Neural crest cell (in vitro differentiated cells): ENCODE results near the gene FAM149A. TPM values are rescaled to one million over a fixed set of nuclear protein-coding genes. Genes with fewer than 3 reads are reported as not detected.

Experiments used
- DNase-seq: peaks from one replicate; pipeline ENCODE4 v3.0.0; 2021; ENCODE audit warnings: low read depth, mixed read lengths, low spot score
- H3K27ac Mint-ChIP-seq: one replicate; pipeline ENCODE4 v1.8.0; 2021; ENCODE audit warnings: mild to moderate bottlenecking, mixed read lengths; ENCODE audit not compliant: unreplicated experiment
- H3K27me3 Mint-ChIP-seq: 2 replicates; pipeline ENCODE4 v1.8.0; 2021; ENCODE audit warnings: low read depth, mild to moderate bottlenecking, mixed read lengths
- H3K36me3 Mint-ChIP-seq: 2 replicates; pipeline ENCODE4 v1.8.0; 2021; ENCODE audit warnings: low read depth, mild to moderate bottlenecking, mixed read lengths
- H3K4me1 Mint-ChIP-seq: 2 replicates; pipeline ENCODE4 v1.8.0; 2021; ENCODE audit warnings: mixed read lengths
- H3K4me3 Mint-ChIP-seq: one replicate; pipeline ENCODE4 v1.8.0; 2021; ENCODE audit warnings: mild to moderate bottlenecking, mixed read lengths
- H3K9me3 Mint-ChIP-seq: 2 replicates; pipeline ENCODE4 v1.8.0; 2021; ENCODE audit warnings: mixed read lengths
- total RNA-seq: library from RNA; stranded (reverse); gene quantifications from 2 replicates; pipeline ENCODE4 v1.2.1, GENCODE V29; 2021
- TF ChIP-seq, protein P1 (sequence below): fragments of 200-600 bp; sonication (generic); conservative IDR thresholded peaks from 2 replicates; pipeline ENCODE4 v1.5.0; 2021; ENCODE audit warnings: antibody characterized with exemption, mild to moderate bottlenecking

The FAM149A gene
- total RNA-seq, 1 donor from 2014 or later = 5.6 TPM

DNA sequence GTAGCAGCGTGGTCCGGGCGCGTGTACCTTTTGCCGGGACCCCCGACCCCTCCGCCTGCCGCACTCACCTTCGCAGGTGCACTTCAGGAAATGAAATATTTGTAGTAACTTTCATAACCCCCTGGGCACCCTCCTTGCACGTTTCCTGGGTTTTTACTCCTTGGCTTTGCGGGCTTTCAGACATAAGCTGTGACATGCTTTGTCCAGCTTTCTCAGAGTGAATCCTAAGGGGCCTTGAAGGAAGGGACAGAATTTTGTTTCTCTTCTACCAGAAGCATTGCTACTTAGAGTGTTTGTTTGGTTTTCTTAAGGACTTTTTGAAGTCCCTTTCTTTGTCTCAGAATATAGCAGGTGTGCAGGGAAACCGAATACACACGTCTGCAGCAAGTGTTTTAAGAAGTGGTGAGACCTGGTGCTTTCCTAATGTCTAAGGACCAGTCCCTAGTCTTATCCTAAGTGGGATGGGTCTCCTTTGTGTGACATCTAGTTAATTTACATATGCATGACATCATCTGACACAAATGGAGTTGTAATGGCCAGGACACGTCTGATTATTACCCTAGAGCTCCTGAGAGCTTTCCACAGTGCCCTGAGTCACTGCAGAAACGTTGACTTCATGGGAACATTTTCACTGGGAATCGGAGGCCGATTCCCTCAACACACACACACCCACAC is 1.3 kb downstream of the FAM149A start:
- no peak for DNase-seq
- TF ChIP-seq, protein P1, sequence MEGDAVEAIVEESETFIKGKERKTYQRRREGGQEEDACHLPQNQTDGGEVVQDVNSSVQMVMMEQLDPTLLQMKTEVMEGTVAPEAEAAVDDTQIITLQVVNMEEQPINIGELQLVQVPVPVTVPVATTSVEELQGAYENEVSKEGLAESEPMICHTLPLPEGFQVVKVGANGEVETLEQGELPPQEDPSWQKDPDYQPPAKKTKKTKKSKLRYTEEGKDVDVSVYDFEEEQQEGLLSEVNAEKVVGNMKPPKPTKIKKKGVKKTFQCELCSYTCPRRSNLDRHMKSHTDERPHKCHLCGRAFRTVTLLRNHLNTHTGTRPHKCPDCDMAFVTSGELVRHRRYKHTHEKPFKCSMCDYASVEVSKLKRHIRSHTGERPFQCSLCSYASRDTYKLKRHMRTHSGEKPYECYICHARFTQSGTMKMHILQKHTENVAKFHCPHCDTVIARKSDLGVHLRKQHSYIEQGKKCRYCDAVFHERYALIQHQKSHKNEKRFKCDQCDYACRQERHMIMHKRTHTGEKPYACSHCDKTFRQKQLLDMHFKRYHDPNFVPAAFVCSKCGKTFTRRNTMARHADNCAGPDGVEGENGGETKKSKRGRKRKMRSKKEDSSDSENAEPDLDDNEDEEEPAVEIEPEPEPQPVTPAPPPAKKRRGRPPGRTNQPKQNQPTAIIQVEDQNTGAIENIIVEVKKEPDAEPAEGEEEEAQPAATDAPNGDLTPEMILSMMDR = no peak
- Mint-ChIP-seq H3K9me3 (no peaks in the 10 kb centered on the region), H3K27me3 (peaks cover 68% of the 10 kb centered on the region), H3K4me3 (peak overlapping the region; percentile 81), H3K4me1 (peaks cover 13% of the 10 kb centered on the region), H3K36me3 (no peaks in the 10 kb centered on the region), H3K27ac (peak overlapping the region; percentile 73)

DNA sequence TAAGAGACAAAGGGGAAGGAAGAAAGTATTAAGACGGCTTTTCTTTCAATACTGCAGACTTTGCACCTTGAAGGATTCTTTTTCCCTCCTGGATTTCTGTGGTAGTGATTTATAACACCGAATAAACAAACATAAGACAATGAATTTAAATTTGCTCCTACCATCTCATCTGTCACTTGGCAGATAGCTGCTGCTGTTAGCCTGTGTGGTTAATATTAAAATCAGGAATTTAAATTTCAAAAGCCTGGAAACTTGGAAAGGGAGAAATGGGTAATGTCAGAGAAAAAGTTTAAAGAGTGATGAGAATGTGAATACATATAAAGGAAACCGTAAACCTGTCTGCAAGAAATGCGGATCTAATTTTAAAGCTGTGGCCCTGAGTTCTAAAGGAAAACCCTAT is 3.4 kb downstream of the FAM149A start:
- no peak overlapping the region for H3K27ac Mint-ChIP-seq
- DNase-seq = no peak
- H3K27me3 Mint-ChIP-seq = peaks cover 58% of the 10 kb centered on the region
- TF ChIP-seq, protein P1 = no peak
- H3K4me3 Mint-ChIP-seq = no peak overlapping the region
- no peaks in the 10 kb centered on the region for H3K36me3 Mint-ChIP-seq
- H3K9me3 Mint-ChIP-seq = no peaks in the 10 kb centered on the region
- H3K4me1 Mint-ChIP-seq = peaks cover 13% of the 10 kb centered on the region

DNA sequence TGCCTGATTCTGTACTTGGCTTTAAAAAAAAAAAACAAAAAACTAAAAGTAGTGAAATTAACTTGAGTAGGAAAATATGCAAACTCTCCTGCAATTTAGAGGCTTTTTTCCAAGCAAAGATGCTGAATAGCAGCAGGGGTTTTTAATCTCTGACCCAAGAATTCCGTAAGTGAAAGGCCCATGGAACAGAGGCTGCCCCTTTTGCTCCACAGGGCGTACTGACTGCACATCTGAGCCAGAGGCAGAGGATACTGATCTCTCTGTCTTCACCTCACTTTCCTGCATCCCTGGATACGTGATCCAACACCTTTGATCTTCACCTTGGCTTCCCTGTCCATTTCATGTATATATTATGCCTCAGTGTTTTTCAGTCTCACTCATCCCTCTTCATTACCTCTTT is 3.9 kb downstream of the FAM149A start:
- TF ChIP-seq, protein P1 = no peak
- Mint-ChIP-seq H3K4me1 (peaks cover 13% of the 10 kb centered on the region), H3K4me3 (peak overlapping the region; percentile 3), H3K36me3 (no peaks in the 10 kb centered on the region), H3K27ac (no peak overlapping the region), H3K9me3 (no peaks in the 10 kb centered on the region), H3K27me3 (peaks cover 53% of the 10 kb centered on the region)
- DNase-seq = no peak

DNA sequence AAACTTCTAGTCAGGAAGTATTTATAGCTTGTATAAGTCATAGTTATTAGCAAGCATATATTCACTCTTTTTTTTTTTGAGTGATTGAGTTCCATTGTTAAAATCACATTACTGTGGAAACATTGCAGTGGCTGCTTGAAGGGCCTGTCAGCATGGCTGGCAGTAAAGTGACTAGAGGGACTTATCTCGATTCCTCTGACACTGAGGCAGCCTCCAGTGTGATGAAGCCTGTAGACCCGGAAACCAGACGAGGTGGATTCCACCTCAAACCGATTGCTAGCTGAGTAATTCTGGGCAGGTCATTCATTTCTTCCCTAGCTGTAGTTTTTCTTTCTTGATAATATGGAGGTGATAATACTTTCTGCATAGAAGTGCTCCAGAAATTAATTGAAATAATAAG is 4.7 kb downstream of the FAM149A start:
- no peak for DNase-seq
- Mint-ChIP-seq H3K27ac (no peak overlapping the region), H3K4me1 (peaks cover 13% of the 10 kb centered on the region), H3K27me3 (peaks cover 45% of the 10 kb centered on the region), H3K9me3 (no peaks in the 10 kb centered on the region), H3K36me3 (no peaks in the 10 kb centered on the region), H3K4me3 (no peak overlapping the region)
- TF ChIP-seq, protein P1 = no peak

DNA sequence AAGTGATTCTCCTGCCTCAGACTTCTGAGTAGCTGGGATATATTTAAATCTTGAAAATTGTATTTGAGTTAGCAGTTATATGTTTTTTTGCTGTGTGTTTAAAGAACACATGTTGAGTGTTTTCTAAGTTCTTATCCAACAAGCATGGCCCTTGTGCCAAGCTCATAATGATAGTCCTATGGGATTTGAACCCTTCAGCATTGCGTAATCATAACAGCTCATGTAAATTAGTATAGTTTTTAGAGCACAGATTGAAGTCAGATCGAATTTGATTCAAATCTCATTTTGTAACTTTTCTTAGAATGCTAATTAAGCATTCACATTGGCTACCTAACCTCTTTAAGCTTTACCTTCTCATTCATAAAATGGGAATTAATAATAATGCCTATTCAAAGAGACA is 12.2 kb downstream of the FAM149A start:
- Mint-ChIP-seq H3K36me3 (peaks cover 3% of the 10 kb centered on the region), H3K27ac (no peak overlapping the region), H3K4me1 (no peaks in the 10 kb centered on the region), H3K9me3 (no peaks in the 10 kb centered on the region), H3K4me3 (no peak overlapping the region), H3K27me3 (peaks cover 19% of the 10 kb centered on the region)
- DNase-seq = no peak
- TF ChIP-seq, protein P1 = no peak
